Measurements from ENCODE around the gene DNAJB4.

DNA sequence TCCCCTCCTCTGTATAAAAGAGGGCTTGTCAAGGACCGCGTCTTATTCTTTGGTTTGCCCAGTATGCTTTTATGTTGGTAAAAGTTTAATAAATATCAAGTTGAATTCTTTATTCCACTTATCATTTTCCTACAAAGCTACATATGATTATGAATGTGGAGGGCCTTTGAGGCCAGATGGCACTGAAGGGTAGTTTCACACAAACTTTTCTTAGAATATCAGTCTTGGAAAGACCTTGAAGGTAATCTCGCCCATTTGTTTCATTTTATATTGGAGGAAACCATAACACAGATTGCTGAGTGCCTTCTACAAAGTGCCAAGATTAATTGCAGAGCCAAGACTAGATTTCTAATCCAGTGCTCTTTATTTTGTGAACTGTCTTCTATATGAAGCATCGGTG is 20.1 kb upstream of the DNAJB4 start:
- TF ChIP-seq, protein P1, sequence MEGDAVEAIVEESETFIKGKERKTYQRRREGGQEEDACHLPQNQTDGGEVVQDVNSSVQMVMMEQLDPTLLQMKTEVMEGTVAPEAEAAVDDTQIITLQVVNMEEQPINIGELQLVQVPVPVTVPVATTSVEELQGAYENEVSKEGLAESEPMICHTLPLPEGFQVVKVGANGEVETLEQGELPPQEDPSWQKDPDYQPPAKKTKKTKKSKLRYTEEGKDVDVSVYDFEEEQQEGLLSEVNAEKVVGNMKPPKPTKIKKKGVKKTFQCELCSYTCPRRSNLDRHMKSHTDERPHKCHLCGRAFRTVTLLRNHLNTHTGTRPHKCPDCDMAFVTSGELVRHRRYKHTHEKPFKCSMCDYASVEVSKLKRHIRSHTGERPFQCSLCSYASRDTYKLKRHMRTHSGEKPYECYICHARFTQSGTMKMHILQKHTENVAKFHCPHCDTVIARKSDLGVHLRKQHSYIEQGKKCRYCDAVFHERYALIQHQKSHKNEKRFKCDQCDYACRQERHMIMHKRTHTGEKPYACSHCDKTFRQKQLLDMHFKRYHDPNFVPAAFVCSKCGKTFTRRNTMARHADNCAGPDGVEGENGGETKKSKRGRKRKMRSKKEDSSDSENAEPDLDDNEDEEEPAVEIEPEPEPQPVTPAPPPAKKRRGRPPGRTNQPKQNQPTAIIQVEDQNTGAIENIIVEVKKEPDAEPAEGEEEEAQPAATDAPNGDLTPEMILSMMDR (conservative IDR thresholded peaks at IDR 0.05), result no peak
- TF ChIP-seq EZH2 (IDR thresholded peaks at IDR 0.05; ENCODE audit: low read depth), result no peak
